ENCODE measurements around the gene COL5A1.

Gene COL5A1

GRCh38 chr9:134593286-134594077 is 48.1 kb upstream of the COL5A1 start:
- H3F3A ChIP-seq (ENCODE audit: insufficient read depth, low read length) = no peaks in the 10 kb centered on the region
- H3K79me2 ChIP-seq (ENCODE audit: insufficient read depth, low read length) = no peaks in the 10 kb centered on the region
- no peak overlapping the region for H3K27ac ChIP-seq (ENCODE audit: low read depth, low read length, poor library complexity, severe bottlenecking)
- H3K4me1 ChIP-seq (ENCODE audit: insufficient read depth, low read length, severe bottlenecking) = no peaks in the 10 kb centered on the region
- H3K27me3 ChIP-seq (ENCODE audit: insufficient read depth, low read length) = no peaks in the 10 kb centered on the region
- no peak overlapping the region for H3K4me2 ChIP-seq (ENCODE audit: low read length)
- no peak overlapping the region for H3K4me3 ChIP-seq (ENCODE audit: low read depth, low read length, poor library complexity, severe bottlenecking)
- no peak overlapping the region for H2AFZ ChIP-seq (ENCODE audit: low read length)
- no peaks in the 10 kb centered on the region for H3K9me2 ChIP-seq (ENCODE audit: low read depth, low read length)
- H3K9ac ChIP-seq (ENCODE audit: low read length) = no peak overlapping the region
- H3K9me3 ChIP-seq (ENCODE audit: low read length) = 0 out of 2 replicates have a peak, but pooled peaks cover 2% of the 10 kb centered on the region
- no peak for TF ChIP-seq EZH2 (IDR thresholded peaks at IDR 0.05; ENCODE audit: borderline replicate concordance, low read length)
- TF ChIP-seq CTCF (IDR thresholded peaks at IDR 0.05; ENCODE audit: low read length) = no peak
- no peaks in the 10 kb centered on the region for H3K36me3 ChIP-seq (ENCODE audit: insufficient read depth, low read length)
- no peaks in the 10 kb centered on the region for H4K20me1 ChIP-seq (ENCODE audit: insufficient read depth, low read length)

- Histone ChIP-seq H3K9me3 (ENCODE audit: low read length) (0 out of 2 replicates have a peak, but pooled peaks cover 2% of the 10 kb centered on the region), H3K9ac (ENCODE audit: low read length) (no peak overlapping the region), H3F3A (ENCODE audit: insufficient read depth, low read length) (no peaks in the 10 kb centered on the region), H2AFZ (ENCODE audit: low read length) (no peak overlapping the region), H3K27me3 (ENCODE audit: insufficient read depth, low read length) (no peaks in the 10 kb centered on the region), H3K4me3 (ENCODE audit: low read depth, low read length, poor library complexity, severe bottlenecking) (no peak overlapping the region), H3K4me2 (ENCODE audit: low read length) (no peak overlapping the region), H3K79me2 (ENCODE audit: insufficient read depth, low read length) (no peaks in the 10 kb centered on the region), H3K36me3 (ENCODE audit: insufficient read depth, low read length) (no peaks in the 10 kb centered on the region), H4K20me1 (ENCODE audit: insufficient read depth, low read length) (no peaks in the 10 kb centered on the region), H3K9me2 (ENCODE audit: low read depth, low read length) (no peaks in the 10 kb centered on the region), H3K27ac (ENCODE audit: low read depth, low read length, poor library complexity, severe bottlenecking) (no peak overlapping the region), H3K4me1 (ENCODE audit: insufficient read depth, low read length, severe bottlenecking) (no peaks in the 10 kb centered on the region)
- no peak for TF ChIP-seq CTCF (IDR thresholded peaks at IDR 0.05; ENCODE audit: low read length)
These were observed 47.3 kb upstream of the COL5A1 start for GRCh38 chr9:134594078-134594941.

- Histone ChIP-seq H3K9ac (ENCODE audit: low read length) (no peak overlapping the region), H3K4me1 (ENCODE audit: insufficient read depth, low read length, severe bottlenecking) (no peaks in the 10 kb centered on the region), H4K20me1 (ENCODE audit: insufficient read depth, low read length) (no peaks in the 10 kb centered on the region), H3K4me2 (ENCODE audit: low read length) (no peak overlapping the region), H3K36me3 (ENCODE audit: insufficient read depth, low read length) (no peaks in the 10 kb centered on the region), H2AFZ (ENCODE audit: low read length) (no peak overlapping the region), H3K9me3 (ENCODE audit: low read length) (0 out of 2 replicates have a peak, but pooled peaks cover 2% of the 10 kb centered on the region), H3K4me3 (ENCODE audit: low read depth, low read length, poor library complexity, severe bottlenecking) (no peak overlapping the region), H3K79me2 (ENCODE audit: insufficient read depth, low read length) (no peaks in the 10 kb centered on the region), H3K27me3 (ENCODE audit: insufficient read depth, low read length) (no peaks in the 10 kb centered on the region), H3F3A (ENCODE audit: insufficient read depth, low read length) (no peaks in the 10 kb centered on the region), H3K9me2 (ENCODE audit: low read depth, low read length) (no peaks in the 10 kb centered on the region), H3K27ac (ENCODE audit: low read depth, low read length, poor library complexity, severe bottlenecking) (no peak overlapping the region)
- TF ChIP-seq EZH2 (IDR thresholded peaks at IDR 0.05; ENCODE audit: borderline replicate concordance, low read length) (no peak), CTCF (IDR thresholded peaks at IDR 0.05; ENCODE audit: low read length) (no peak)
These were observed 46.6 kb upstream of the COL5A1 start for GRCh38 chr9:134595014-134595413.

Measured in OCI-LY1 (cell line).